ENCODE data around the gene RDH14.

RDH14 gene

DNA sequence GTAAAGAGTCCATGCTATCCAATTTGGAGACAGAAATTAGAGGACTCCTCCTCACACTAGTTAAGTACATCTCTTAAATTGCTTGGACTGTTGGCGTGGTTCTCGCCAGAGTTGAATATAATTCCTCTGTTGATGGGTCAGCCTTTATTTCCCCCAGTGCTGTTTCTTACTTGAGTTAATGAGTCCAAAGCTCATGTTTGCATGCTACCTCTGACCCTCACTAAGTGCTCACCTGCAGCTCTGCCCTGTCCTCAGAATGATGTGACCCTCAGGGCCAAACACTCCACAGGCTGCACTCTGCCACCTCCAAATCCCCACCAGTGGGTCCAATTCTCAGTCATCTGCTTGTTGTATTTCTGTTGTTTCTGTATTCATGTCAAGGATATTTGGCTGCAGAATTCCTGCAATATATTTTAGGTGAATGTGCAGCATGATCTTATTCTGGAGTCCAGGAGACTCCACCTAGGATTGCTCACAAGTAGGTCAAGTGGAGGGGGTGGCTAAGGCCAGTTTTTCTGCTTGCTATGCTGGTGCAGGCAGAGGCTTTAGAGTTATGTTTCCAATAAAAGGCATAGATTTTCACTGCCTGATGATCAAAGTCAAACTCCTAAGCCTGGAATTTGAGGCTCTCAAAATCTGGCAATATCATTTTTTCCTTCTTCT, 37.8 kb downstream of the RDH14 start:
- no peak for DNase-seq (ENCODE audit: low read depth, low spot score)

DNA sequence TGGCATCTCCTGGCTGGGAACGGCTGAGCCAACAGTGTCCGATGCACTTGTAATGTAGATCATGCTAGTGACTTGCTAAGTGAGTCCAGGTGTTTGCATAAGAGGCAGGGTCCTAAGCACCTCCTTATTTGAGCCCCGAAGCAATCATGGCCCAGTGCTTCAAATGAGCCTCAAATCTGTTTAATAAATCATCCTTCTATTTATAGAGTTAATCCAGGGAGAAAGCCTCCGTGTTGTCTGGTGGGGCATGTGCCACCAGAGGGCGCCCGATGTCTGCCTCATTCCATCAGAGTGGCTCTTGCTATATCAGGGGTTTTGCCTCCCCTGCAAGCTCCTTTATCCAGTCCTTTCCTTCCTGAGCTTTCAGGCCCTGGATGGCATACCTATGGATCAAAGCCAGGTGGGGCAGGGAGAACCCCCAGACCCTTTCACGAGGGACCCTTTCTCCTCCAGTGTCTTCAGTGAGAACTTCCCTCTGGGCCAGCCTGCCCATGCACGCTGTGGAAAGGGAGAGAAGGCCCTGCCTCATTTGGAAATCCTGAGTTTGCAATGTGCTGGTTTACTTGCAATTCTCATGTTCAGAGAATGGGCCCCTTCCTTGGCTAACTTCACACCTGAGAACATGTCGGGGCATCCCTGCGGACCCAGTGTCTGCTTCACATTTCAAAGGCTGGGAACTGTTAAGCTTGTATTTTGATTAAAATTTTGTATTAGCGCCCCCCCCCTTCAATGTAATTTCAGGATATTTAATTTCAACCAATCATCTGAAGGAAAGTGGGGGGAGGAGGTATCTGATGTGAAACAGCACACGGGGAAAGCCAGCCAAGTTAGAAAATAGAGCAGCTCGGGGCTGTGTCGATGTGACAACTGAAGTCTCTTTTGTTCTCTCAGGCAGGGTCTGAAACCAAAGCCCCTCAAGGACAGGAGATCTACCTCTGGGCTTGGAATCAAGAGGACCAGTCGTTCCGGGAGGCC, 39.7 kb downstream of the RDH14 start:
- peak; percentile 54 for DNase-seq (ENCODE audit: low read depth, low spot score)

GRCh38 chr2:18519914-18520450, 40.5 kb downstream of the RDH14 start:
- DNase-seq (ENCODE audit: low read depth, low spot score): no peak

DNA sequence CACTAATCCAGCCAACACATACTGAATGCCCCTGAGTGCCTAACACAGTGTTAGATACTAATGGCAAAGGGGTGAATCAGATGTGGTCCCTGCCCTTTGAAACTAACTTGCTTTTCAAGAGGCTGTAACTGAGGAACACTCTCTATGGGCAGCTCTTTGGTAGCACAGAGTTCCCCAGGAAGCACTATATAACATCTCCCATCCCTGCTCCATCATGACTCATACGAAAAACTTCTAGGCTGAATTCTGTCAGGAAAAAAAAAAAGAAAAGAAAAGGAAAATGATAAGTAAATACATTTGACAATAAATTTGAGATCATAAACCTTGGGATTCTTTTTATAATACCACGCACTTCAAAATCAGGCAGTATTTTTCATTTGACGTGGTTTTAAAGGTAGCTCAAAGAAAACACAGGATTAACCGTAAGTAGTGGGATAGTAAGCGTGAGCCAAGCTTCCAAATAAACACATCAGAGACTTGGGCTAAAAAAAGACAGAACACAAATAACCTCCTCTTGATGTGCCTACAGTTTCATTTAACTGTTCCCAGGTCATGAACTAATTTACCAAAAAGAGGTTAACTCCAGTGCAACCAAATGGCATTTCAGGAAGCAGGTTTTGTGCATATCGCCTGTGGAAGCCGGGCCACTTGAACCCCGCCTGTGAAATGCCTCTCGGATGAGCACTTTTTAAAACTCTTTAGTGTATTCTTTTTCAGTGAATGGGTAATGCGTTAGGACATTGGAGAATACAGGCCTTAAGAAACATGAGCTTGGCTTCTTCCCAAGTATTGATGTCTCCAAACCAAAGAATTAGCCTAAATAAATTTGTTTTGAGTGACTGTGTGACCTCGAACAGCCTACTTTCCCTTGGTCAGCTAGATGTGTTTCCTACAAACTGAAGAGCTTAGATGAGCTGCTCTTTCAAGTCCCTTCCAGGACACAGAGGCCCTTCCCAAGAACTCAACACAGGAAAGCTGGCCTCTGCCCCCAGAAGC, 42.0 kb downstream of the RDH14 start:
- DNase-seq (ENCODE audit: low read depth, low spot score): no peak

DNA sequence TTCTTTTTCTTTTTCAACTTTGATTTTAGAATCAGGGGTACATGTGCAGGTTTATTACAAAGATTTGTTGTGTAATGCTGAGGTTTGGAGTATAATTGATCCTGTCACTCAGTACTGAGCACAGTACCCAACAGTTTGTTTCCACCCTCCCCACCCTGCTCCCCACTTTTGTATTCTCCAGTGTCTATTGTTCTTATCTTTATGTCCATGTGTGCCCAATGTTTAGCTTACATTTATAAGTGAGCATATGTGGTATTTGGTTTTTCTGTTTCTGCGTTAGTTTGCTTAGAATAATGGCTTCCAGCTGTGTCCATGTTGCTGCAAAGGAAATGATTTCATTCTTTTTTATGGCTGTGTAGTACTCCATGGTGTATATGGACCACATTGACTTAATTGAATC, 43.1 kb downstream of the RDH14 start:
- no peak for DNase-seq (ENCODE audit: low read depth, low spot score)

- no peak for DNase-seq (ENCODE audit: low read depth, low spot score)
Observed at GRCh38 chr2:18516112-18516511, 44.3 kb downstream of the RDH14 start.

GRCh38 chr2:18514526-18515461, 45.7 kb downstream of the RDH14 start:
- no peak for DNase-seq (ENCODE audit: low read depth, low spot score)

- DNase-seq (ENCODE audit: low read depth, low spot score): no peak
Observed at GRCh38 chr2:18510775-18511174, 49.7 kb downstream of the RDH14 start.

GRCh38 chr2:18506883-18507509, 53.5 kb downstream of the RDH14 start:
- no peak for DNase-seq (ENCODE audit: low read depth, low spot score)

DNA sequence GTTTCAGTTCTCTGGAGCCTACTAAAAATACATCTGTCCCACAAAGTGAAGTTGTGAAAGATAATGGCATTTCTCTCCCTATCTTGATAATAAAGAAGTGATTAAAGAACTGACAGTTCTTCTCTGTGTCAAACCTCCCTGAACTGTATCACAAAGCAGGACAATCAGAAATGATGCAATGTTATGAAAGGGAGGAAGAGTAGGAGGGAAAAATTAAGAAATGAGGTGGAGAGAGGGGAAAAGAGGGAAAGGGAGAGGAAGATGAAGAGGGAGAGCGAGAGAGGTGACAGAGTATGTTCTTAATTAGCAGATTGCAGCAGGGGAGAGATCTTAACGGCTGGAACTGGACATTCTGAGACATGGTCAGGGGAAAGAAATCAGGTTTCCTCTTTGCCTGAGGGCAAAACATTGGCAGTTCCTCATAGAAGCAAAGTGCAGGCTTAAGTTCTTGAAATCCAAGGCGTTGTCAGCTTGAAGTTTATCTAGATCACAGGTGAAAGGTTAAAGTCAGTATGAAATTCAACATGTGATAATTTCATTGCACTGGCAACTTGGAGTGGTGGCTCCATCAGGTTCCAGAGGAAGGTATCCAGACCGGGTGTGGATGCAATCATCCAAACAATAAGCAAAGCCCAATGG, 54.6 kb downstream of the RDH14 start:
- no peak for DNase-seq (ENCODE audit: low read depth, low spot score)
